Right lobe of liver (tissue), 6 donors: ENCODE data around the gene C3. TPM values are rescaled to one million over a fixed set of nuclear protein-coding genes. Genes with fewer than 3 reads are reported as not detected.

ENCODE experiments used
- ATAC-seq, 4 donors: fragments of 200-7000 bp; cut with Tn5 transposase; one replicate each; pipeline ENCODE4 v1.9.1; 2020; ENCODE audit warnings: mild to moderate bottlenecking in 4 of 4, moderate library complexity in 4 of 4
- DNase-seq, 3 donors: peaks; one replicate each; pipeline ENCODE4 v3.0.0-alpha.2; 2020
- H3K27ac ChIP-seq, 3 donors: fragments of 200-600 bp; one replicate each; pipeline ENCODE4 v1.8.0; 2022
- H3K27me3 ChIP-seq, 2 donors: fragments of 200-600 bp; one replicate each; pipeline ENCODE4 v1.8.0; 2022
- H3K36me3 ChIP-seq, 4 donors: fragments of 200-600 bp; sonication (generic) in 1 of 4; one replicate each; pipeline versions ENCODE4 v1.5.1 to v1.8.0; 2017 to 2022; ENCODE audit warnings: control low read depth in 1 of 4
- H3K4me1 ChIP-seq, 4 donors: fragments of 200-600 bp; sonication (generic) in 1 of 4; one replicate each; pipeline versions ENCODE4 v1.5.1 to v1.8.0; 2017 to 2022; ENCODE audit warnings: control low read depth in 1 of 4
- H3K4me3 ChIP-seq, 3 donors: fragments of 200-600 bp; one replicate each; pipeline ENCODE4 v1.8.0; 2022
- H3K9me3 ChIP-seq, 4 donors: fragments of 200-600 bp; sonication (generic) in 1 of 4; one replicate each; pipeline versions ENCODE4 v1.5.1 to v1.8.0; 2017 to 2022; ENCODE audit warnings: control low read depth in 1 of 4
- POLR2A ChIP-seq: fragments of 450-650 bp; IDR thresholded peaks from one replicate; pipeline ENCODE4 v1.6.1; 2017; ENCODE audit warnings: antibody characterized with exemption, mild to moderate bottlenecking
- WGBS: methylation state at CpG from one replicate; pipeline ENCODE4 v1.1.6; 2018; ENCODE audit warnings: low coverage, low lambda C conversion rate; ENCODE audit not compliant: insufficient coverage; ENCODE audit errors: missing lambda C conversion rate; 5-methylcytosine and 5-hydroxymethylcytosine counted together
- intact Hi-C, 2 donors: fragments of 100-400 bp; cut with DNase I; formaldehyde crosslinking; loops; one replicate each; pipeline versions ENCODE4 v1.11.2 to v1.14.1; 2022
- total RNA-seq, 6 experiments: library from RNA; depleted of rRNA in 2 of 6; stranded (reverse); fragments of >200 nt in 2 of 6; fragmentation: NEBNext Ultra II Directional in 3 of 6; extraction: Animal tissue kit (Norgen Biotek cat#: 25700) in 3 of 6; gene quantifications; one replicate each; pipeline versions ENCODE4 v1.1.0 to v1.2.4, GENCODE V29; 2016 to 2023
- TF ChIP-seq, protein P1 (sequence below), 4 donors: fragments of 200-600 bp in 3 of 4; fragments of 450-650 bp in 1 of 4; IDR thresholded peaks; one replicate each; pipeline versions ENCODE4 v1.5.1 to v1.8.0; 2016 to 2022; ENCODE audit warnings: antibody characterized with exemption in 4 of 4, mild to moderate bottlenecking in 2 of 4
- donor health status: DM: no; HTN: yes; CAD: no.
- donor health status: DM: no; HTN: no; CAD: no.
- donor health status: DM: no; HTN: no; CAD: no.
- donor health status: DM: no; HTN: yes; CAD: no.
- donor health status: DM: no; HTN: yes; CAD: no.

The C3 gene
- total RNA-seq, 6 experiments from 2014 or later: 10,569 to 17,502 (median 15,749) TPM

DNA sequence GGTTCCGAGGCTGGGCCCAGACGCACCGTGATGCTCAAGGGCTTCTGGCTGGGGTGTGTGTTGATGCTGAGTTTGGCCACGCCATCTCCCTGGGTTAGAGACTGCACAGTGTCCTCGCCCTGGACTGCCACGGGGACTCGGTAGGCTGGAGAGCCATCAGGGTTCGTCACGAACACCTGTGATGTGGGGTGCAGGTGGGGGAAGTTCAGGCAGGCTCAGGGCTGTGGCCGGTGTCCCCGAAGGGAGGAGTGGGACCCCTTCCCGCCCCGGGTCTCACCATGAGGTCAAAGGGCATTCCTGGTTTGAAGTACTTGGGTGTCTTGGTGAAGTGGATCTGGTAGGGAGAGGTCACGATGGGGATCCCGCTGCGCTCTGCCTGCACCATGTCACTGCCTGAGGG lies 8.2 kb downstream of the C3 start:
- H3K36me3 ChIP-seq: peaks cover 8 to 79% (median 49%) of the 10 kb centered on the region in 4 donors
- peak overlapping the region in 1 of 3 donors; percentile 12 for H3K4me3 ChIP-seq
- H3K27ac ChIP-seq: no peak overlapping the region
- intact Hi-C loops: no loop called here
- peak in 1 of 4 donors; percentile 0 for ATAC-seq
- peaks cover 0 to 22% (median 4%) of the 10 kb centered on the region in 4 donors for H3K4me1 ChIP-seq
- peak in 2 of 3 donors; percentile 26 to 57 for DNase-seq
- whole genome bisulfite sequencing: 89% methylated on average over 3 of the region's 16 CpGs
- TF ChIP-seq, protein P1, sequence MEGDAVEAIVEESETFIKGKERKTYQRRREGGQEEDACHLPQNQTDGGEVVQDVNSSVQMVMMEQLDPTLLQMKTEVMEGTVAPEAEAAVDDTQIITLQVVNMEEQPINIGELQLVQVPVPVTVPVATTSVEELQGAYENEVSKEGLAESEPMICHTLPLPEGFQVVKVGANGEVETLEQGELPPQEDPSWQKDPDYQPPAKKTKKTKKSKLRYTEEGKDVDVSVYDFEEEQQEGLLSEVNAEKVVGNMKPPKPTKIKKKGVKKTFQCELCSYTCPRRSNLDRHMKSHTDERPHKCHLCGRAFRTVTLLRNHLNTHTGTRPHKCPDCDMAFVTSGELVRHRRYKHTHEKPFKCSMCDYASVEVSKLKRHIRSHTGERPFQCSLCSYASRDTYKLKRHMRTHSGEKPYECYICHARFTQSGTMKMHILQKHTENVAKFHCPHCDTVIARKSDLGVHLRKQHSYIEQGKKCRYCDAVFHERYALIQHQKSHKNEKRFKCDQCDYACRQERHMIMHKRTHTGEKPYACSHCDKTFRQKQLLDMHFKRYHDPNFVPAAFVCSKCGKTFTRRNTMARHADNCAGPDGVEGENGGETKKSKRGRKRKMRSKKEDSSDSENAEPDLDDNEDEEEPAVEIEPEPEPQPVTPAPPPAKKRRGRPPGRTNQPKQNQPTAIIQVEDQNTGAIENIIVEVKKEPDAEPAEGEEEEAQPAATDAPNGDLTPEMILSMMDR (IDR thresholded peaks at IDR 0.05): no peak
- peak; percentile 5 for TF ChIP-seq POLR2A
- H3K27me3 ChIP-seq: no peaks in the 10 kb centered on the region
- no peaks in the 10 kb centered on the region for H3K9me3 ChIP-seq

- no peak for TF ChIP-seq POLR2A
- TF ChIP-seq, protein P1 (IDR thresholded peaks at IDR 0.05): no peak
- intact Hi-C loops: no loop called here
- ATAC-seq (no peak), DNase-seq (peak in 2 of 3 donors; percentile 17 to 27)
- WGBS: 0% methylated on average over 1 of the region's 10 CpGs
- H3K4me1 ChIP-seq: peaks cover 0 to 21% (median 4%) of the 10 kb centered on the region in 4 donors
- peaks cover 8 to 76% (median 48%) of the 10 kb centered on the region in 4 donors for H3K36me3 ChIP-seq
- no peak overlapping the region for H3K27ac ChIP-seq
- H3K9me3 ChIP-seq: no peaks in the 10 kb centered on the region
- peak overlapping the region in 2 of 3 donors; percentile 7 to 12 for H3K4me3 ChIP-seq
- no peaks in the 10 kb centered on the region for H3K27me3 ChIP-seq
These were observed 8.8 kb downstream of the C3 start for GRCh38 chr19:6711605-6712004.

DNA sequence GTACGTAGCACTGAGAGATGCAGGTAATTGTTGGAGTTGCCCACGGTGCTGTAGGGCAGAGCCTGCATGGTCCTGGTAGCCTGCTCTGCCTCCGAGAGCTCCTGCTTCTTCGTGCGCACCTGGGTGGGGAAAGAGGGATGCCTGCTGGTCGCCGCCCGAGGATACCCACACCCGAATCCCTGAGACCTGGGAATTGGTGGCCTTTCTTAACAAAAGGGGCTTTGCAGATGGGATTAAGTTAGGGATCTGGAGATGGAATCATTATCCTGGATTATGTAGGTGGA lies 9.4 kb downstream of the C3 start:
- peak overlapping the region in 1 of 3 donors; percentile 10 for H3K4me3 ChIP-seq
- no peak for TF ChIP-seq POLR2A
- TF ChIP-seq, protein P1 (IDR thresholded peaks at IDR 0.05): no peak
- peaks cover 8 to 74% (median 47%) of the 10 kb centered on the region in 4 donors for H3K36me3 ChIP-seq
- intact Hi-C loops: no loop called here
- no peaks in the 10 kb centered on the region for H3K9me3 ChIP-seq
- no peaks in the 10 kb centered on the region for H3K27me3 ChIP-seq
- peaks cover 0 to 20% (median 4%) of the 10 kb centered on the region in 4 donors for H3K4me1 ChIP-seq
- WGBS: 33% methylated on average over 1 of the region's 9 CpGs
- ATAC-seq: no peak
- H3K27ac ChIP-seq: no peak overlapping the region
- no peak for DNase-seq

GRCh38 chr19:6710273-6711077 lies 10.0 kb downstream of the C3 start:
- intact Hi-C loops: no loop called here
- Histone ChIP-seq H3K4me3 (peak overlapping the region in 1 of 3 donors; percentile 10), H3K4me1 (peaks cover 0 to 20% (median 4%) of the 10 kb centered on the region in 4 donors), H3K36me3 (peaks cover 8 to 76% (median 48%) of the 10 kb centered on the region in 4 donors), H3K27me3 (no peaks in the 10 kb centered on the region), H3K27ac (peak overlapping the region in 1 of 3 donors; percentile 13), H3K9me3 (no peaks in the 10 kb centered on the region)
- ATAC-seq (no peak), DNase-seq (peak in 2 of 3 donors; percentile 39 to 63)
- 43% methylated on average over 10 of the region's 30 CpGs for WGBS
- TF ChIP-seq, protein P1 (IDR thresholded peaks at IDR 0.05): no peak
- TF ChIP-seq POLR2A: peak; percentile 21
